CD4-positive, CD25-positive, alpha-beta regulatory T cell (primary cell): ENCODE results near the gene IL23R. TPM values are rescaled to one million over a fixed set of nuclear protein-coding genes. Genes with fewer than 3 reads are reported as not detected.

Experiments
- ATAC-seq, 2 donors: fragments of 150-1000 bp; cut with Tn5 transposase; one replicate each; pipeline ENCODE4 v1.10.0; 2021; ENCODE audit warnings: low read depth in 2 of 2, moderate number of reproducible peaks in 2 of 2, moderate library complexity in 1 of 2
- DNase-seq, 3 donors: peaks; one replicate each; pipeline versions ENCODE4 v3.0.0 to v3.0.0-alpha.2; 2012 to 2022; ENCODE audit warnings: mixed read lengths in 1 of 3
- H3K27ac ChIP-seq: one replicate; pipeline ENCODE4 v1.7.0; 2013; ENCODE audit warnings: mild to moderate bottlenecking, low read length; ENCODE audit not compliant: insufficient read depth, poor library complexity, severe bottlenecking
- H3K27me3 ChIP-seq: one replicate; pipeline ENCODE4 v1.7.0; 2013; ENCODE audit warnings: low read length; ENCODE audit not compliant: control insufficient read depth, insufficient read depth
- H3K36me3 ChIP-seq: one replicate; pipeline ENCODE4 v1.7.0; 2013; ENCODE audit warnings: mild to moderate bottlenecking, low read length, moderate library complexity; ENCODE audit not compliant: control insufficient read depth, insufficient read depth
- H3K4me1 ChIP-seq: 2 replicates; pipeline ENCODE4 v1.7.0; 2013; ENCODE audit warnings: mild to moderate bottlenecking, low read length; ENCODE audit not compliant: insufficient read depth, control insufficient read depth, poor library complexity, severe bottlenecking
- H3K4me3 ChIP-seq: one replicate; pipeline ENCODE4 v1.7.0; 2013; ENCODE audit warnings: low read depth, mild to moderate bottlenecking, low read length, moderate library complexity
- H3K9me3 ChIP-seq, 2 experiments: 1 replicate in 1 of 2; 2 replicates in 1 of 2; pipeline ENCODE4 v1.7.0; 2013; ENCODE audit warnings: low read length in 2 of 2, mild to moderate bottlenecking in 1 of 2, moderate library complexity in 1 of 2; ENCODE audit not compliant: control insufficient read depth in 2 of 2
- H3K27ac Mint-ChIP-seq, 3 donors: one replicate each; pipeline ENCODE4 v1.8.0; 2020 to 2022; ENCODE audit warnings: mild to moderate bottlenecking in 3 of 3, mixed read lengths in 3 of 3, moderate library complexity in 2 of 3
- H3K27me3 Mint-ChIP-seq: one replicate; pipeline ENCODE4 v1.8.0; 2022; ENCODE audit warnings: mild to moderate bottlenecking, mixed read lengths
- H3K36me3 Mint-ChIP-seq: one replicate; pipeline ENCODE4 v1.8.0; 2020; ENCODE audit warnings: mixed read lengths
- H3K4me1 Mint-ChIP-seq, 4 donors: one replicate each; pipeline ENCODE4 v1.8.0; 2020 to 2022; ENCODE audit warnings: mixed read lengths in 4 of 4, mild to moderate bottlenecking in 1 of 4
- H3K4me3 Mint-ChIP-seq, 4 donors: one replicate each; pipeline ENCODE4 v1.8.0; 2020 to 2022; ENCODE audit warnings: mild to moderate bottlenecking in 4 of 4, mixed read lengths in 4 of 4, moderate library complexity in 3 of 4
- H3K9me3 Mint-ChIP-seq, 7 donors: one replicate each; pipeline ENCODE4 v1.8.0; 2020 to 2022; ENCODE audit warnings: mixed read lengths in 7 of 7, mild to moderate bottlenecking in 3 of 7, moderate library complexity in 2 of 7
- polyA plus RNA-seq, 4 donors: library from polyadenylated mRNA; unstranded; fragments of 300-500 nt; fragmentation: Illumina TruSeq; gene quantifications; one replicate each; pipeline ENCODE4 v1.2.3, GENCODE V29; 2021
- total RNA-seq: library from RNA; stranded (reverse); gene quantifications from one replicate; pipeline ENCODE4 v1.2.3, GENCODE V29; 2022

IL23R gene
- total and polyA plus RNA-seq, 5 donors from 2014 or later, result 0.20 to 0.35 (median 0.30) TPM; not detected in 2

DNA sequence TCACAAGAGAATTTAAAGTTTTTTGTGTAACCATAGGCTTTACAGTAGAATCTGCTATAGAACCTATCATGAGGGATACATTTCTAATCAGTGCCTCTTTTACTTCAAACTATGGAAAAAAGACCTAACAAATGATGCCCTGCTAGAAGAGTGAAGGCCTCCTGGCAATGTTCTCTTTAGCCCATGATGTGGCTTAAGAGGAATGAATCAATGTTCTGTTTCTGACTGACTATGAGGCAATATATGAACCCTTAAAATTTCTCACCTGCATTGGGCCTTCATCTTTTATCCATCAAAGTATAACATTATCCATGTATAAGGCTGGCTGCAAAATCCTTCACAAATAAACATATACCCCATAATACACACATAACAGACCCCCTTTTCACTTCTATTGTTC is 75.8 kb downstream of the IL23R start:
- no peaks in the 10 kb centered on the region for H3K4me1 ChIP-seq
- H3K36me3 ChIP-seq, result no peaks in the 10 kb centered on the region
- no peaks in the 10 kb centered on the region for H3K27me3 ChIP-seq
- H3K9me3 ChIP-seq, result no peaks in the 10 kb centered on the region
- ATAC-seq, result no peak
- Mint-ChIP-seq H3K4me1 (peaks cover 0 to 3% (median 0%) of the 10 kb centered on the region in 4 donors), H3K4me3 (no peak overlapping the region), H3K27ac (peak overlapping the region in 1 of 3 donors; percentile 53), H3K27me3 (no peaks in the 10 kb centered on the region), H3K36me3 (no peaks in the 10 kb centered on the region), H3K9me3 (peaks cover 0 to 4% (median 0%) of the 10 kb centered on the region in 7 donors)
- H3K27ac ChIP-seq, result no peak overlapping the region
- no peak overlapping the region for H3K4me3 ChIP-seq
- no peak for DNase-seq

DNA sequence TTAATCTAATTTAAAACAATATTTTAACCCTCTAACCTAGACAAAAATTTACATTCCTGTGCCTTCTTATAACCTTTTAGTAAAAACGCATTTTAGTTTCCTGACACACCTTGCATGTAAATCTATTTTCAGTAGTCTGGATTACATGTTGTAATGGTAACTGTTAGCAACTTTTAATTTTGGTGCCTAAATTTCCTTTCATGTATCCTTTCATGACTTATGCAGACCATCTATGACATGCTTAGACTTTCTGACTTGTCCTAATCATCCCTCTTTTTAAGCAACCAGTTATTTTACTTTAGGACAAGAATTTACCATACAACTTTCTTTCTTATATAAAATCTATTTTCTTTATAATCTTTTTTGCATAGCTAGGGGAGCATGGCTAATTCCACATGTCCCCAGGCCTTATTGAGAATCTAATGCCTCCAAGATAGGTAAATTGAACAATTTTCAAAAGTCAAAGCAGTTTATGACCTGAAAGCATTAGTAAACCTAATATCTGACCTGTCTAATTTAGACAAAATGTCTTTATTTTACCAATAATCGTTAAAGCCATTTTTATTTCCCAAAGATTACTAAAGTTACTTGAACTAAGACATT is 83.9 kb downstream of the IL23R start:
- Histone ChIP-seq H3K27me3 (no peaks in the 10 kb centered on the region), H3K36me3 (no peaks in the 10 kb centered on the region), H3K27ac (no peak overlapping the region), H3K4me3 (no peak overlapping the region), H3K9me3 (peaks cover 8% of the 10 kb centered on the region in 2 experiments), H3K4me1 (no peaks in the 10 kb centered on the region)
- Mint-ChIP-seq H3K36me3 (peaks cover 11% of the 10 kb centered on the region), H3K4me3 (no peak overlapping the region), H3K27me3 (peaks cover 11% of the 10 kb centered on the region), H3K9me3 (peaks cover 0 to 11% (median 4%) of the 10 kb centered on the region in 7 donors), H3K4me1 (peaks cover 0 to 3% (median 0%) of the 10 kb centered on the region in 4 donors), H3K27ac (no peak overlapping the region)
- ATAC-seq, result no peak
- no peak for DNase-seq

DNA sequence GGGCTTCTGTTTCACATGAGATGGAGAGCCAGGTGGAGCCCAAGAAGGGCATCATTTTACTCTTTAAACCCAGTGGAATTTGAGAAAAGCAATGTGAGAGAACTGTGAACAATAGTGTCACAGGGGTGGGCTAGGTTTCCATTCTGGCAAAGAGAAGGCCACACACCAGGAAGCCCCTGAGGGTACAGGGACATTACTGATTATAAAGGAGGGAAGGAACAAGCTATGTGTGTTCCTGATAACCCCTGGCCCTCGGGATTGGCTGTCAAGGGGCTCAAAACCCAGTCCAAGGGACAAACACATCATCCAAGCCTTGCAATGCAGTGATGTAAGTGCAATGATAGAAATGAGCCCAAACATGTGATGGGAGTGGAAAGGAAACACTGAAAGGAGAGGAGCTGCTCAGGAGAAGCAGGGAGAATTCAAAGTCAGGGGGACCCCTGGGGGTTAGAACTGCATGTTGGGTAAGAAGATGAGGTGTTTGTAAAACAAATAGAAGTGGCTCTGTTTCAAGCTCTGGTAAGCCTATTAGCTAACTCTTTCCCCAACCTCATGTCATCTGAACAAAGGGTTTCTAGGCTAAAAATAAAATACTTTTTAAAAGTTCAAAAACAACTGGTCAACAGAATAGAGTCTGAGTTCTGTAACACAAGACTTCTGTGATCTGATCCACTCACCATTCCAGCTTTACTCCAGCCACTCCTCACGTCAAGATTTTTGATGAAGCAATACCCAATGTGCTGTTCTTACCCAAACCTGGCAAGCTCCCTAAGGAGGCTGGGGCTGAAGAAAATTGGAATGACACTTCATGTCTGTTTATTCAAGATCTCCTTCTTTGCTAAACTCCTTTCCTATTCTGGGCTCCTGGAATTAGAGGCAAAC is 90.3 kb downstream of the IL23R start:
- no peaks in the 10 kb centered on the region for H3K27me3 ChIP-seq
- H3K36me3 ChIP-seq, result no peaks in the 10 kb centered on the region
- Mint-ChIP-seq H3K27me3 (no peaks in the 10 kb centered on the region), H3K27ac (peak overlapping the region in 1 of 3 donors; percentile 39), H3K4me1 (peaks cover 0 to 6% (median 3%) of the 10 kb centered on the region in 4 donors), H3K9me3 (peaks cover 0 to 3% (median 0%) of the 10 kb centered on the region in 7 donors), H3K36me3 (no peaks in the 10 kb centered on the region), H3K4me3 (no peak overlapping the region)
- no peak overlapping the region for H3K4me3 ChIP-seq
- no peak for DNase-seq
- no peak for ATAC-seq
- H3K4me1 ChIP-seq, result no peaks in the 10 kb centered on the region
- H3K9me3 ChIP-seq, result no peaks in the 10 kb centered on the region
- H3K27ac ChIP-seq, result no peak overlapping the region

DNA sequence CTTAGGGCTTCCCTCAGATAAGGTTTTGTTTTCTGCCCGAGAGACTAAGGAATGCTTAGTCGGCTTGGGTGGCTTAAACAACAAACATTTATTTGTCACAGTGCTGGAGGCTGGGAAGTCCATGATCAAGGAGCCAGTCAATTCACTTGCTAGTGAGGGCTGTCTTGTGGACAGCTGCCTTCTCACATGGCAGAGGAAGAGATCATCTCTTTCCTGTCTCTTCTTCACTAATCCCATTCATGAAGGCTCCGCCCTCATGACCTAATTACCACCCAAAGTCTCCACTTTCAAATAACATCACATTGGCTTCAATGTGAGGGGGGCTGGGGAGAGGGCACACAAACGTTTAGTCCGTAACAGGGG is 90.9 kb downstream of the IL23R start:
- no peaks in the 10 kb centered on the region for H3K27me3 ChIP-seq
- no peak overlapping the region for H3K4me3 ChIP-seq
- Mint-ChIP-seq H3K9me3 (peaks cover 0 to 3% (median 0%) of the 10 kb centered on the region in 7 donors), H3K4me3 (no peak overlapping the region), H3K4me1 (peaks cover 0 to 12% (median 9%) of the 10 kb centered on the region in 4 donors), H3K27me3 (no peaks in the 10 kb centered on the region), H3K27ac (no peak overlapping the region), H3K36me3 (no peaks in the 10 kb centered on the region)
- H3K4me1 ChIP-seq, result no peaks in the 10 kb centered on the region
- DNase-seq, result no peak
- no peaks in the 10 kb centered on the region for H3K36me3 ChIP-seq
- H3K27ac ChIP-seq, result no peak overlapping the region
- peak in 1 of 2 donors; percentile 25 for ATAC-seq
- no peaks in the 10 kb centered on the region for H3K9me3 ChIP-seq

DNA sequence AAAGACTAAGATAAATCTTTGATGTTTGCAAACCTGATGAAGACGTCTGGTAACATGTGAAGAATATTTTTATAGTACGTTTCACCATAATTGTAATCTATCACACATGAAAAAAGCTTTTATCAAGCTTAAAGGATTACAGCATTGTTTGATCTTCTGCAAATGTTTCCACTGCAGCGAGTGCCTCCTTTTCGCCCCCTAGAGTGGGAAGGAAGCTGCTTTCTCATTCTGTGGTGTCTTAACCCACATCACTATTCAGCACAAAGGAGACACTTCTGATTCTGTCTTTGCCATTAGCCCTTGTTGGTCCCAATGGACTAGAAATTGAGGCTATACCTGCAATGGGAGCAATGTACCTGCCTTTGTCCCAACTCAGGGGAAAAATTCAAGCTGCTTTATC is 95.4 kb downstream of the IL23R start:
- no peaks in the 10 kb centered on the region for H3K36me3 Mint-ChIP-seq

DNA sequence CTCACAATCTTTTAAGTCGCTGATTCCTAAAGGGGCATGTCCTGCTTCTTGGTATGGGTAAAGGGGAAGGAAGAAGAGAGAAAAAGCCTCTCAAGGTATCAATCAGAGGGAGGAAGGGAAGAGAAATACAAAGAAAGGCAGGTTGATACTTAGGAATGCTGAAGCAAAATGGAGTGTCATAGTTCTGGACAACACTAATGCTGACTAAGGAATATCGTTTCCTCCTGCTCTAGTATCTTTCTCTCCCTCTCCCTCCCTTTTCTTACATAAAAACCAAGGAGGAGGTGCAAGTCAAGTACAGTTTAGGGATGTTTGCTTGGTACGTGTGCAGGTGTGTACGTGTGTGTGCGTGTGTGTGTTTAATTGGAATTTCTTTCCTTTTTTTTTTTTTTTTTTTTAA is 96.5 kb downstream of the IL23R start:
- H3K4me3 Mint-ChIP-seq, result no peak overlapping the region
- H3K4me3 ChIP-seq, result no peak overlapping the region
- peak overlapping the region in 1 of 3 donors; percentile 47 for H3K27ac Mint-ChIP-seq
- no peaks in the 10 kb centered on the region for H3K9me3 Mint-ChIP-seq
- H3K27ac ChIP-seq, result no peak overlapping the region
- H3K4me1 ChIP-seq, result peaks cover 8% of the 10 kb centered on the region
- DNase-seq, result no peak
- no peaks in the 10 kb centered on the region for H3K27me3 ChIP-seq
- H3K9me3 ChIP-seq, result no peaks in the 10 kb centered on the region
- H3K36me3 ChIP-seq, result no peaks in the 10 kb centered on the region
- H3K36me3 Mint-ChIP-seq, result no peaks in the 10 kb centered on the region
- peaks cover 12 to 29% (median 20%) of the 10 kb centered on the region in 4 donors for H3K4me1 Mint-ChIP-seq
- no peak for ATAC-seq
- H3K27me3 Mint-ChIP-seq, result no peaks in the 10 kb centered on the region

More for the DNA sequence above, 95.4 kb downstream of the IL23R start:
- Histone ChIP-seq H3K27me3 (no peaks in the 10 kb centered on the region), H3K4me3 (no peak overlapping the region), H3K27ac (no peak overlapping the region), H3K36me3 (no peaks in the 10 kb centered on the region), H3K4me1 (peaks cover 8% of the 10 kb centered on the region), H3K9me3 (no peaks in the 10 kb centered on the region)
- Mint-ChIP-seq H3K9me3 (no peaks in the 10 kb centered on the region), H3K27me3 (no peaks in the 10 kb centered on the region), H3K27ac (no peak overlapping the region), H3K4me1 (peaks cover 12 to 32% (median 23%) of the 10 kb centered on the region in 4 donors), H3K4me3 (no peak overlapping the region)
- ATAC-seq (peak in 1 of 2 donors; percentile 77), DNase-seq (peak in 2 of 3 donors; percentile 44 to 49)

DNA sequence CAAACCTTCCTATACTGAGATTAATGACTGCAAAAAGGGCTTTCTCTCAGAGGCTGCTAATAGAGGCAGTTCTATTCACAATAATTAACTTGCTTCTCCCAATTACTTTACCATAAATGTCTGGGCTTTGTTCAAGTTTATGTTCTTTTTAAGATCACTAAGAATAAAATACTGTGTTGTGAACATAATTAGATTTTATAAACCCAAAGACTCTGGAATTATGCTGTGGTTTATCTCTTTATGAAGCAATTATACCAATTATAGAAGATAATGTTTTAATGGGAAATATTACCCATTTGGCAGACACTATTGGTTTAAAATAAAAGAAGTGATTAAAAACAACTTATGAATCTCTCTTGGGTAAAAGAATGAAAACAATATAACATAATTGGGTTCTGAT is 97.9 kb downstream of the IL23R start:
- Histone ChIP-seq H3K4me3 (no peak overlapping the region), H3K27ac (no peak overlapping the region), H3K27me3 (no peaks in the 10 kb centered on the region), H3K36me3 (no peaks in the 10 kb centered on the region), H3K4me1 (peaks cover 8% of the 10 kb centered on the region), H3K9me3 (no peaks in the 10 kb centered on the region)
- Mint-ChIP-seq H3K27me3 (no peaks in the 10 kb centered on the region), H3K4me1 (peaks cover 12 to 29% (median 20%) of the 10 kb centered on the region in 4 donors), H3K27ac (peak overlapping the region in 1 of 3 donors; percentile 57), H3K4me3 (peak overlapping the region in 1 of 4 donors; percentile 76), H3K9me3 (no peaks in the 10 kb centered on the region), H3K36me3 (no peaks in the 10 kb centered on the region)
- ATAC-seq, result no peak
- no peak for DNase-seq
